CD14-positive monocyte (primary cell): ENCODE data around the gene BEND7. TPM values are rescaled to one million over a fixed set of nuclear protein-coding genes. Genes with fewer than 3 reads are reported as not detected.
A peak's percentile ranks its signal among the peaks of the same experiment; 100 is the strongest.

Source experiments
- DNase-seq, 3 donors: peaks; one replicate each; pipeline ENCODE4 v3.0.0-alpha.2; 2011 to 2022
- H2AFZ ChIP-seq: 2 replicates; pipeline ENCODE4 v1.6.0; 2012; ENCODE audit warnings: mild to moderate bottlenecking, low read depth, low read length, inconsistent platforms; ENCODE audit not compliant: insufficient read depth, poor library complexity, severe bottlenecking
- H3K27ac ChIP-seq, 2 donors: 1 replicate in 1 of 2; 2 replicates in 1 of 2; pipeline ENCODE4 v1.5.1; 2012 to 2013; ENCODE audit warnings: low read length in 2 of 2, control low read depth in 1 of 2, inconsistent platforms in 1 of 2, low read depth in 1 of 2, mild to moderate bottlenecking in 1 of 2
- H3K27me3 ChIP-seq, 2 donors: one replicate each; pipeline versions ENCODE4 v1.6.0 to v1.6.1; 2011 to 2013; ENCODE audit warnings: low read length in 2 of 2; ENCODE audit not compliant: control insufficient read depth in 2 of 2, insufficient read depth in 2 of 2
- H3K36me3 ChIP-seq, 2 donors: replicated peaks in 1 of 2; 1 replicate in 1 of 2; 2 replicates in 1 of 2; pipeline versions ENCODE4 v1.5.1 to v1.6.1; 2012 to 2013; ENCODE audit warnings: low read length in 2 of 2, control low read depth in 1 of 2, inconsistent platforms in 1 of 2, mild to moderate bottlenecking in 1 of 2; ENCODE audit not compliant: insufficient read depth in 2 of 2, control insufficient read depth in 1 of 2
- H3K4me1 ChIP-seq, 2 donors: 1 replicate in 1 of 2; 2 replicates in 1 of 2; pipeline versions ENCODE4 v1.5.1 to v1.6.1; 2012 to 2013; ENCODE audit warnings: low read length in 2 of 2, control low read depth in 1 of 2, inconsistent platforms in 1 of 2, mild to moderate bottlenecking in 1 of 2, moderate library complexity in 1 of 2; ENCODE audit not compliant: insufficient read depth in 2 of 2, control insufficient read depth in 1 of 2
- H3K4me2 ChIP-seq: replicated peaks from 2 replicates; pipeline ENCODE3; 2012; ENCODE audit warnings: low read length, moderate library complexity, mild to moderate bottlenecking; ENCODE audit not compliant: poor library complexity, severe bottlenecking; ENCODE audit errors: extremely low read depth
- H3K4me3 ChIP-seq, 3 experiments: fragments of 200-600 bp in 1 of 3; sonication (generic) in 1 of 3; replicated peaks in 1 of 3; 1 replicate in 2 of 3; 2 replicates in 1 of 3; pipeline ENCODE4 v1.5.1; 2011 to 2013; ENCODE audit warnings: low read length in 3 of 3, mild to moderate bottlenecking in 3 of 3, control low read depth in 2 of 3, low read depth in 2 of 3, inconsistent platforms in 1 of 3, moderate library complexity in 1 of 3
- H3K79me2 ChIP-seq: 2 replicates; pipeline ENCODE4 v1.6.0; 2012; ENCODE audit warnings: mild to moderate bottlenecking, control low read depth, inconsistent platforms, low read length, moderate library complexity; ENCODE audit not compliant: insufficient read depth
- H3K9ac ChIP-seq: 2 replicates; pipeline ENCODE4 v1.6.0; 2017; ENCODE audit warnings: low read length, mild to moderate bottlenecking; ENCODE audit not compliant: insufficient read depth, poor library complexity, severe bottlenecking
- H3K9me3 ChIP-seq, 2 donors: replicated peaks in 1 of 2; 1 replicate in 1 of 2; 2 replicates in 1 of 2; pipeline versions ENCODE4 v1.5.1 to v1.6.1; 2012 to 2013; ENCODE audit warnings: low read length in 2 of 2, control low read depth in 1 of 2; ENCODE audit not compliant: control insufficient read depth in 1 of 2, insufficient read depth in 1 of 2
- H4K20me1 ChIP-seq: 2 replicates; pipeline ENCODE4 v1.6.0; 2012; ENCODE audit warnings: mild to moderate bottlenecking, low read length, control low read depth, moderate library complexity; ENCODE audit not compliant: insufficient read depth
- H3K27ac Mint-ChIP-seq, 7 donors: one replicate each; pipeline ENCODE4 v1.8.0; 2020; ENCODE audit warnings: mild to moderate bottlenecking in 7 of 7, mixed read lengths in 7 of 7, moderate library complexity in 6 of 7, inconsistent platforms in 2 of 7
- H3K27me3 Mint-ChIP-seq, 3 donors: one replicate each; pipeline ENCODE4 v1.8.0; 2021 to 2022; ENCODE audit warnings: low read depth in 3 of 3, mild to moderate bottlenecking in 3 of 3, mixed read lengths in 3 of 3, moderate library complexity in 3 of 3, inconsistent platforms in 1 of 3
- H3K36me3 Mint-ChIP-seq, 2 donors: one replicate each; pipeline ENCODE4 v1.8.0; 2020; ENCODE audit warnings: mixed read lengths in 2 of 2, inconsistent platforms in 1 of 2, mild to moderate bottlenecking in 1 of 2
- H3K4me1 Mint-ChIP-seq: one replicate; pipeline ENCODE4 v1.8.0; 2020; ENCODE audit warnings: mild to moderate bottlenecking, mixed read lengths
- H3K4me3 Mint-ChIP-seq, 2 donors: one replicate each; pipeline ENCODE4 v1.8.0; 2020; ENCODE audit warnings: mild to moderate bottlenecking in 2 of 2, mixed read lengths in 2 of 2, moderate library complexity in 1 of 2
- H3K9me3 Mint-ChIP-seq, 7 donors: one replicate each; pipeline ENCODE4 v1.8.0; 2020 to 2022; ENCODE audit warnings: mixed read lengths in 7 of 7, mild to moderate bottlenecking in 6 of 7, moderate library complexity in 6 of 7, inconsistent platforms in 2 of 7
- WGBS: methylation state at CpG from one replicate; pipeline ENCODE4 v1.1.5; 2013; ENCODE audit warnings: missing lambda C conversion rate; ENCODE audit not compliant: insufficient coverage; 5-methylcytosine and 5-hydroxymethylcytosine counted together
- intact Hi-C, 2 donors: fragments of 100-400 bp; cut with micrococcal nuclease; formaldehyde crosslinking; loops; one replicate each; pipeline versions ENCODE4 v1.15.0 to v1.15.1; 2023
- polyA plus RNA-seq, 3 donors: library from polyadenylated mRNA; depleted of rRNA in 1 of 3; unstranded in 2 of 3; stranded (reverse) in 1 of 3; fragments of 300-500 nt in 2 of 3; fragments of >200 nt in 1 of 3; fragmentation: Illumina TruSeq in 2 of 3; gene quantifications; 1 replicate in 2 of 3; 2 replicates in 1 of 3; pipeline ENCODE4 v1.2.3, GENCODE V29; 2012 to 2021
- TF ChIP-seq, protein P1 (sequence below): fragments of 200-600 bp; IDR thresholded peaks from one replicate; pipeline ENCODE4 v1.8.0; 2022; ENCODE audit warnings: antibody characterized with exemption, mild to moderate bottlenecking

BEND7 gene
- polyA plus RNA-seq, 3 donors: 0.65 TPM; not detected in 2

DNA sequence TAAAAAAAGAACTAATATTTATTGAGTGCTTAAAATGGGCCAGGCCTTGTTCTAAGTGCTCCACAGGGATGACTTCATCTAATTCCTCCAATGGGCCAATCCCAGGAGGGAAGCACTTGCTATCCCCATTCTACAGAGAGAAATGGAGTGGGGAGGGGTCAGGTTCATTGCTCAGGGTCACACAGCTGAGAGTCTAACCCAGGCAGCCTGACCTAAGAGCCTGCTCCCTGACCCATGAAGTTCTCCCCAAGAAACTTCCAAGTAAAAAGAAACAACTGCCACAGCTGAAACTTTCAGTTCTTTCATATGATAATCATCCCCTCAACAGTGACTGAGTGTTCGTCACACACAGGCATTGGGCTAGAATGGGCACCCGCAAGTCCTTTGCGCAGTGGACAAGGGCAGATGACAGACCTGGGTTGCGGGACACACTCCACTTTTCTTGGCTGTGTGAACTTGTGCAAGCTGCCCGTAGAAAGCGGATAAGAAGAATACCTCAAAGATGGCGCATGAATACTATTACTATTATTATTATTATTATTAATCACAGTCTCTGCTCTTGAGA, 39.7 kb downstream of the BEND7 start:
- Histone ChIP-seq H2AFZ (no peak overlapping the region), H3K36me3 (no peaks in the 10 kb centered on the region), H3K9me3 (no peaks in the 10 kb centered on the region), H3K4me3 (no peak overlapping the region), H3K4me1 (no peaks in the 10 kb centered on the region), H4K20me1 (no peaks in the 10 kb centered on the region), H3K27me3 (no peaks in the 10 kb centered on the region), H3K4me2 (no peak overlapping the region), H3K27ac (no peak overlapping the region), H3K79me2 (no peaks in the 10 kb centered on the region), H3K9ac (no peak overlapping the region)
- TF ChIP-seq, protein P1, sequence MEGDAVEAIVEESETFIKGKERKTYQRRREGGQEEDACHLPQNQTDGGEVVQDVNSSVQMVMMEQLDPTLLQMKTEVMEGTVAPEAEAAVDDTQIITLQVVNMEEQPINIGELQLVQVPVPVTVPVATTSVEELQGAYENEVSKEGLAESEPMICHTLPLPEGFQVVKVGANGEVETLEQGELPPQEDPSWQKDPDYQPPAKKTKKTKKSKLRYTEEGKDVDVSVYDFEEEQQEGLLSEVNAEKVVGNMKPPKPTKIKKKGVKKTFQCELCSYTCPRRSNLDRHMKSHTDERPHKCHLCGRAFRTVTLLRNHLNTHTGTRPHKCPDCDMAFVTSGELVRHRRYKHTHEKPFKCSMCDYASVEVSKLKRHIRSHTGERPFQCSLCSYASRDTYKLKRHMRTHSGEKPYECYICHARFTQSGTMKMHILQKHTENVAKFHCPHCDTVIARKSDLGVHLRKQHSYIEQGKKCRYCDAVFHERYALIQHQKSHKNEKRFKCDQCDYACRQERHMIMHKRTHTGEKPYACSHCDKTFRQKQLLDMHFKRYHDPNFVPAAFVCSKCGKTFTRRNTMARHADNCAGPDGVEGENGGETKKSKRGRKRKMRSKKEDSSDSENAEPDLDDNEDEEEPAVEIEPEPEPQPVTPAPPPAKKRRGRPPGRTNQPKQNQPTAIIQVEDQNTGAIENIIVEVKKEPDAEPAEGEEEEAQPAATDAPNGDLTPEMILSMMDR: no peak
- no peaks in the 10 kb centered on the region for H3K9me3 Mint-ChIP-seq
- DNase-seq: no peak
- H3K27ac Mint-ChIP-seq: no peak overlapping the region
- no peaks in the 10 kb centered on the region for H3K4me1 Mint-ChIP-seq
- intact Hi-C loops: no loop called here
- H3K4me3 Mint-ChIP-seq: no peak overlapping the region
- WGBS: 85% methylated on average over 3 of the region's 7 CpGs
- H3K27me3 Mint-ChIP-seq: peaks cover 0 to 3% (median 0%) of the 10 kb centered on the region in 3 donors
- no peaks in the 10 kb centered on the region for H3K36me3 Mint-ChIP-seq

DNA sequence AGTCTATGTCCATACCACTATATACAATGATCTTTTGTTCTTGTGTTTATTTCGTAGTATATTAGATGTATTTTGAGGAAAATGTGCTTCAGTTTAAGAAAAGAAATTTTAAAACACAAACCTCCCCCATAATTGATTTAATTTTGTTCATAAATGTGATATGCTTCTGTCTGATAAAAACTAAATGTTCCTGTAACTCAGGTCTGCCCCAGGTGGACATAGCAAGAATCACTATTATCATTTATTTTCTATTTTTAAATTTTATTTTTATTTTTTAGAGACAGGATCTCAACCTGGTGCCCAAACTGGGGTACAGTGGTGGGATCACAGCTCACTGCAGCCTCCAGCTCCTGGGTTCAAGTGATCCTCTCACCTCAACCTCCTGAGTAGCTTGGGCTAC, 43.2 kb downstream of the BEND7 start:
- Histone ChIP-seq H3K9me3 (no peaks in the 10 kb centered on the region), H3K36me3 (no peaks in the 10 kb centered on the region), H2AFZ (no peak overlapping the region), H3K4me3 (no peak overlapping the region), H3K27me3 (no peaks in the 10 kb centered on the region), H3K27ac (no peak overlapping the region), H3K79me2 (no peaks in the 10 kb centered on the region), H3K9ac (no peak overlapping the region), H3K4me1 (no peaks in the 10 kb centered on the region), H3K4me2 (no peak overlapping the region), H4K20me1 (no peaks in the 10 kb centered on the region)
- TF ChIP-seq, protein P1: peak; percentile 23
- DNase-seq: no peak
- Mint-ChIP-seq H3K4me1 (no peaks in the 10 kb centered on the region), H3K9me3 (no peaks in the 10 kb centered on the region), H3K36me3 (no peaks in the 10 kb centered on the region), H3K27ac (no peak overlapping the region), H3K4me3 (no peak overlapping the region), H3K27me3 (peaks cover 0 to 2% (median 0%) of the 10 kb centered on the region in 3 donors)
- WGBS: no CpG with 5 or more reads among the region's 1 CpG
- intact Hi-C loops: no loop called here
